Muscle of leg (tissue), 11 donors: Measurements from ENCODE around the gene NCAPH2. TPM values are rescaled to one million over a fixed set of nuclear protein-coding genes. Genes with fewer than 3 reads are reported as not detected.

ENCODE experiments used
- DNase-seq: peaks from one replicate; pipeline ENCODE4 v3.0.0; 2013
- H3K27ac ChIP-seq: one replicate; pipeline ENCODE4 v1.5.1; 2013; ENCODE audit warnings: mild to moderate bottlenecking, low read length, control low read depth
- H3K27me3 ChIP-seq: one replicate; pipeline ENCODE4 v1.6.1; 2013; ENCODE audit warnings: low read length; ENCODE audit not compliant: control insufficient read depth, insufficient read depth
- H3K36me3 ChIP-seq: one replicate; pipeline ENCODE4 v1.6.1; 2013; ENCODE audit warnings: low read length; ENCODE audit not compliant: control insufficient read depth, insufficient read depth
- H3K4me1 ChIP-seq: one replicate; pipeline ENCODE4 v1.6.1; 2013; ENCODE audit warnings: low read length; ENCODE audit not compliant: control insufficient read depth, insufficient read depth
- H3K4me3 ChIP-seq: one replicate; pipeline ENCODE4 v1.5.1; 2013; ENCODE audit warnings: low read length, control low read depth
- H3K9me3 ChIP-seq: replicated peaks from 2 replicates; pipeline ENCODE4 v1.6.1; 2013; ENCODE audit warnings: low read depth, low read length; ENCODE audit not compliant: control insufficient read depth
- WGBS: methylation state at CpG from one replicate; pipeline ENCODE4 v1.1.5; 2013; ENCODE audit warnings: missing lambda C conversion rate; ENCODE audit not compliant: insufficient coverage; 5-methylcytosine and 5-hydroxymethylcytosine counted together
- polyA plus RNA-seq, 8 donors: library from polyadenylated mRNA; unstranded; fragments of 120-200 nt; gene quantifications; one replicate each; pipeline versions ENCODE4 v1.2.1 to v1.2.3, GENCODE V29; 2013; ENCODE audit warnings: inconsistent platforms in 1 of 8, low replicate concordance in 1 of 8; ENCODE audit not compliant: insufficient read length in 8 of 8, insufficient read depth in 1 of 8
- total RNA-seq: library from RNA; stranded (reverse); fragments of 120-200 nt; gene quantifications from one replicate; pipeline ENCODE4 v1.2.4, GENCODE V29; 2013

Gene NCAPH2
- total and polyA plus RNA-seq, 9 donors: 30.7 to 40.3 (median 37.5) TPM

DNA sequence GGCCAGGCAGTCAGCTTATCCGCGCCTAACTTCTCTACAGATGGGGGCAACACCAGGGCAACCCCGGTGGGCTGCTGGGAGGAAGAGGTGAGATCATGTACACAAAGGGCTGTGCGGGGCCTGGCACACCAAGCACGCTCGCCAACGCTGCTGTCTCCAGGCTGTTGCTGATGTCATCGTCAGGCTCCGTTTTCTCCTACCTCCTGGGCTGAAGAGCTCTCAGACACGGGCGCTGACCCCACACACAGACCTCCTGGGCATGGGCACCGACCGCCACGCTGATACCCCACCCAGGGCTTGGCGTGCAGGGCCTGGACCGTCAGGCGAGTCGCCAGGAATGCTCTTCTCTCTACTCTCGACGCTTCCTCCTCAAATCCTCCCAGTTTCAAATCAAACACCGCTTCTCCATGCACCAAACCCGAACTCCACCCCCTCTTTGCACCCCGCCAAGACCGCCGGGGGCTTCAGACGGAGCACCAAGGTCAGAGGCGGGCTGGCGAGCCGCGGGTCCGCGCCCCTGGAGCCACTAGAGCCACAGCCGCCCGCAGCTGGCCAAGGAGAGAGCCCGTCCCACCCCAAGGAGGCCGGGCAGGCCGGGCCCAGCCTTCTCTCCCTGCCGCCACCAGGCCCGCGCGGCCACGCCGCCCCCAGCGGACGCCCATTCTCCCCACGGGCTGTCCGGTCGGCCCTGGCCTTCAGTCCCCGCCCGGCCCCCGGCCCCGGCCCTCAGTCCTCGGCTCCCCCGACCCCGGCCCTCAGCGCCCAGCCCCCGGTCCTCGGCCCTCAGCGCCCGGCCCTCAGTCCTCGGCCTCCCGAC, 34.0 kb upstream of the NCAPH2 start:
- no peaks in the 10 kb centered on the region for H3K9me3 ChIP-seq
- peaks cover 9% of the 10 kb centered on the region for H3K27me3 ChIP-seq
- peak; percentile 34 for DNase-seq
- peak overlapping the region; percentile 77 for H3K4me3 ChIP-seq
- H3K4me1 ChIP-seq: peaks cover 50% of the 10 kb centered on the region
- H3K36me3 ChIP-seq: peaks cover 10% of the 10 kb centered on the region
- H3K27ac ChIP-seq: no peak overlapping the region
- WGBS: 4% methylated on average over 51 of the region's 62 CpGs

GRCh38 chr22:50474710-50475651, 33.0 kb upstream of the NCAPH2 start, which contains the start of gene SBF1:
SBF1 (minus strand) TSS chr22:50475035; CDS start chr22:50474840, 195 bp downstream.
- peak; percentile 96 for DNase-seq
- Histone ChIP-seq H3K27me3 (peaks cover 19% of the 10 kb centered on the region), H3K36me3 (peaks cover 10% of the 10 kb centered on the region), H3K4me3 (peak within 1 kb of the TSS; percentile 77), H3K9me3 (no peaks in the 10 kb centered on the region), H3K4me1 (peaks cover 43% of the 10 kb centered on the region), H3K27ac (peak within 1 kb of the TSS; percentile 55)
- WGBS: under 1% methylated on average over 90 of the region's 97 CpGs

GRCh38 chr22:50475652-50476002, 32.4 kb upstream of the NCAPH2 start:
- H3K27ac ChIP-seq: no peak overlapping the region
- WGBS: 80% methylated on average over 1 of the region's 6 CpGs
- H3K36me3 ChIP-seq: peaks cover 10% of the 10 kb centered on the region
- H3K27me3 ChIP-seq: peaks cover 25% of the 10 kb centered on the region
- H3K9me3 ChIP-seq: no peaks in the 10 kb centered on the region
- peaks cover 36% of the 10 kb centered on the region for H3K4me1 ChIP-seq
- DNase-seq: no peak
- H3K4me3 ChIP-seq: no peak overlapping the region

GRCh38 chr22:50476868-50477267, 31.2 kb upstream of the NCAPH2 start:
- Histone ChIP-seq H3K9me3 (no peaks in the 10 kb centered on the region), H3K27me3 (peaks cover 35% of the 10 kb centered on the region), H3K36me3 (peaks cover 4% of the 10 kb centered on the region), H3K4me1 (peaks cover 25% of the 10 kb centered on the region), H3K27ac (no peak overlapping the region), H3K4me3 (no peak overlapping the region)
- DNase-seq: no peak
- 62% methylated on average over 6 of the region's 7 CpGs for WGBS

GRCh38 chr22:50477923-50478322, 30.1 kb upstream of the NCAPH2 start:
- Histone ChIP-seq H3K27me3 (peaks cover 46% of the 10 kb centered on the region), H3K36me3 (no peaks in the 10 kb centered on the region), H3K27ac (no peak overlapping the region), H3K4me1 (peaks cover 25% of the 10 kb centered on the region), H3K4me3 (no peak overlapping the region), H3K9me3 (no peaks in the 10 kb centered on the region)
- no peak for DNase-seq
- WGBS: 75% methylated on average over 8 of the region's 12 CpGs

DNA sequence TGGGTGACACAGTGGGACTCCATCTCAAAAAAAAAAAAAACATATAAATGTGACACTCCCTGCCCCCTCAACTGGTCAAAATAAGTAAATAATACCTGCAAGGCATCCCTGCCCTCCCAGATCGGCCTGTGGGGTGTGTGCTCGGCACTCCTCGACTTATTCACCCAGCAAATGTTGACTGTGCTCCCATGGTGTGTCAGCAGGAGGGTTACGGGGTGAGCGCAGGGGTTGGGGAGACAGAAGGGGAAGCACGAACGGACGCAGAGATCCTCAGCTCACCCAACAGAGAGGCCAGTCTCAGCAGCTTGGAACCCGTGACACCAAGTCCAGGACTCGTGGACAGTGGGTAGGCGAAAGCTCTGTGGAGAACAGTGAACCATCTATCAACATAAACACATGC, 28.3 kb upstream of the NCAPH2 start:
- H3K27me3 ChIP-seq: peaks cover 58% of the 10 kb centered on the region
- WGBS: 55% methylated on average over 3 of the region's 11 CpGs
- H3K4me3 ChIP-seq: no peak overlapping the region
- H3K27ac ChIP-seq: no peak overlapping the region
- peaks cover 13% of the 10 kb centered on the region for H3K4me1 ChIP-seq
- no peaks in the 10 kb centered on the region for H3K9me3 ChIP-seq
- no peaks in the 10 kb centered on the region for H3K36me3 ChIP-seq
- no peak for DNase-seq

GRCh38 chr22:50481045-50481439, 27.0 kb upstream of the NCAPH2 start:
- Histone ChIP-seq H3K4me1 (peaks cover 8% of the 10 kb centered on the region), H3K27me3 (peaks cover 65% of the 10 kb centered on the region), H3K27ac (no peak overlapping the region), H3K4me3 (no peak overlapping the region), H3K9me3 (no peaks in the 10 kb centered on the region), H3K36me3 (no peaks in the 10 kb centered on the region)
- DNase-seq: no peak
- 3% methylated on average over 45 of the region's 45 CpGs for WGBS

- Histone ChIP-seq H3K36me3 (no peaks in the 10 kb centered on the region), H3K27me3 (peaks cover 65% of the 10 kb centered on the region), H3K4me1 (peaks cover 8% of the 10 kb centered on the region), H3K27ac (no peak within 1 kb of the TSS), H3K4me3 (peak within 1 kb of the TSS; percentile 24), H3K9me3 (no peaks in the 10 kb centered on the region)
- no peak for DNase-seq
- whole genome bisulfite sequencing: 1% methylated on average over 57 of the region's 70 CpGs
These were observed 26.5 kb upstream of the NCAPH2 start, which contains the start of gene ADM2 for GRCh38 chr22:50481440-50482106. ADM2 (plus strand) TSS chr22:50481543; CDS start chr22:50481848, 305 bp downstream.

GRCh38 chr22:50482107-50483074, 25.6 kb upstream of the NCAPH2 start:
- H3K4me3 ChIP-seq: peak overlapping the region; percentile 24
- WGBS: 56% methylated on average over 34 of the region's 35 CpGs
- H3K9me3 ChIP-seq: no peaks in the 10 kb centered on the region
- peaks cover 68% of the 10 kb centered on the region for H3K27me3 ChIP-seq
- H3K36me3 ChIP-seq: no peaks in the 10 kb centered on the region
- peaks cover 8% of the 10 kb centered on the region for H3K4me1 ChIP-seq
- H3K27ac ChIP-seq: no peak overlapping the region
- DNase-seq: no peak
